Measurements from ENCODE around the gene CHST11.

DNA sequence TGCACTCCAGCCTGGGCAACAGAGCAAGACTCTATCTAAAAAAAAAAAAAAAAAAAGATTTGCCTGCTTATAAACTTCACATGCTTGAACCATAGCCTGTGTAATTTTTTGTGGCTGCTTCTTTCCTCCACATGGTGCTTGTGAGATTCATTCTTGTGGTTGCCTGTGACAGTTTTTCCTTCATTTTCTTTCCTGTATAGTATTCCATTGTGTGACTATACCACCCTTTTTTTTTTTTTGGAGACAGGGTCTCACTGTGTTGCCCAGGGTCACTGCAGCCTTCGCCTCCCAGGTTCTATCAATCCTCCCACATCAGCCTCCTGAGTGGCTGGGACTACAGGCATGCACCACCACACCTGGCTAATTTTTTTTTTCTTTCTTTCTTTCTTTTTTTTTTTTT lies 22.6 kb upstream of the CHST11 start:
- TF ChIP-seq, protein P1, sequence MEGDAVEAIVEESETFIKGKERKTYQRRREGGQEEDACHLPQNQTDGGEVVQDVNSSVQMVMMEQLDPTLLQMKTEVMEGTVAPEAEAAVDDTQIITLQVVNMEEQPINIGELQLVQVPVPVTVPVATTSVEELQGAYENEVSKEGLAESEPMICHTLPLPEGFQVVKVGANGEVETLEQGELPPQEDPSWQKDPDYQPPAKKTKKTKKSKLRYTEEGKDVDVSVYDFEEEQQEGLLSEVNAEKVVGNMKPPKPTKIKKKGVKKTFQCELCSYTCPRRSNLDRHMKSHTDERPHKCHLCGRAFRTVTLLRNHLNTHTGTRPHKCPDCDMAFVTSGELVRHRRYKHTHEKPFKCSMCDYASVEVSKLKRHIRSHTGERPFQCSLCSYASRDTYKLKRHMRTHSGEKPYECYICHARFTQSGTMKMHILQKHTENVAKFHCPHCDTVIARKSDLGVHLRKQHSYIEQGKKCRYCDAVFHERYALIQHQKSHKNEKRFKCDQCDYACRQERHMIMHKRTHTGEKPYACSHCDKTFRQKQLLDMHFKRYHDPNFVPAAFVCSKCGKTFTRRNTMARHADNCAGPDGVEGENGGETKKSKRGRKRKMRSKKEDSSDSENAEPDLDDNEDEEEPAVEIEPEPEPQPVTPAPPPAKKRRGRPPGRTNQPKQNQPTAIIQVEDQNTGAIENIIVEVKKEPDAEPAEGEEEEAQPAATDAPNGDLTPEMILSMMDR (IDR thresholded peaks at IDR 0.05), result no peak
- no peak for TF ChIP-seq ZFX (IDR thresholded peaks at IDR 0.05; ENCODE audit: borderline replicate concordance)

Measured in 22Rv1 (cell line).